ENCODE measurements around the gene HYAL1. TPM values are rescaled to one million over a fixed set of nuclear protein-coding genes. Genes with fewer than 3 reads are reported as not detected.
A peak's percentile ranks its signal among the peaks of the same experiment; 100 is the strongest.

The HYAL1 gene
- total and polyA plus RNA-seq, 2 donors = 0.09 to 1.8 TPM

DNA sequence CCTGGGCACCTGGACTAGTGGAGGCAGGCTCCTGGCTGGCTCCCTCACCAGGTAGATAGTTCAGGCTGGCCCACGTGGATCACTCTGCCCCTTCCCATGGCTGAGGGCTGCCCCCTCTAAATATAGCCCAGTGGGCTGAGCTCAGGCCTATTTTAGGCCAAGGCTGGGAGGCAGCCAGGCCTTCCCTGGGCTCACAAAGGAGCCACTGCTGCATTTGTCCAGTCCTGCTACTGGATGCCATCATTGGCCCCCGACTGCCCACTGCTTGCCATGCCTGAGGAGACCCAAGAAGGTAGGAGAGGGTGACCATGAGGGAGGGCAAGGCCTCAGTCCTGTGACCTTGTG lies 24.5 kb downstream of the HYAL1 start, which contains the start of gene LSMEM2:
Gene LSMEM2 (plus strand): TSS at position 208 of the 345 bp plus-strand sequence. CDS start 27 bp downstream, at position 235.
- 84% methylated on average over 2 of the region's 2 CpGs for WGBS

DNA sequence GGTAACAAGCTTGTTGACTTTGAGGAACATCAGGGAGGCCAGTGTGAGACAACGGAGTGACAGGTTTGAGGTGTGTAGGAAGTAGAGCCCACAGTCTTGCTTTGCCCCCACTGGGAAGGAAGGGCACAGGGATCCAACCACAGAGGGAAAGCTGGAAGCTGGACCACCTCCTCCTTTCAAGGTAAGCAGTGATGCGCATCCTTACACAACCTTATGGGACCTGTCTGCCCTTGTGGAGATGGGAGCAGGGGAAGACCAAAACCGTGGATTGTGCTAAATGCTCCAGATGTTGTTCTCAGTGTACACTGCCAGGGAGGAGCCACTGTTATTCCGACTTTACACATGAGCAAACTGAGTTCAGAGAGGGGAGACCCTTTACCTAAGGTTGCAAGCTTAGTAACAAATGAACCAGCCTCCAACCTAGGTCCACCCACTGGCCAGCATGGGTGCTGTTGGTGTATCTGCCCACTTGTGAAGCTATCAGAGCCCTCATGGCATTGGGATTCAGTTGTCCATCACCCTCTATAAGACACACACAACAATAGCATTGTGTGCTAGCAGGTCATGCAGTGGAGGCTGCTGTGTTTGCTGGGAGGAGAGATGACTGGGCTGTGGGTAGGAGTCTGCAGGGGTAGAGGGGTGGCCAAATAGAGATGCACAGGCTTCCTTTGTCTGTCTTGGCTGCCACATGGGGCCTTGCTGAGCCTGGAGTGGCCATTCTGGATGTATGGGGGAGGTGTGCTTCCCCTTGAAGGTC lies 25.1 kb downstream of the HYAL1 start:
- no peak for DNase-seq (ENCODE audit: low read depth in 6 of 9, low spot score in 9 of 9)
- H3K27me3 ChIP-seq (ENCODE audit: control insufficient read depth in 2 of 2, insufficient read depth in 1 of 2, low read length in 1 of 2) = peaks cover 45 to 63% of the 10 kb centered on the region in 2 donors
- WGBS = 95% methylated on average over 4 of the region's 4 CpGs
- peaks cover 0 to 19% of the 10 kb centered on the region in 2 donors for H3K9me3 ChIP-seq (ENCODE audit: control insufficient read depth in 2 of 2, insufficient read depth in 1 of 2, low read length in 1 of 2)
- no peaks in the 10 kb centered on the region for H3K36me3 ChIP-seq (ENCODE audit: control insufficient read depth in 2 of 2, insufficient read depth in 2 of 2, low read length in 1 of 2)
- no peak overlapping the region for H3K4me3 ChIP-seq (ENCODE audit: low read length in 2 of 2)
- peaks cover 0 to 14% of the 10 kb centered on the region in 2 donors for H3K4me1 ChIP-seq (ENCODE audit: control insufficient read depth in 2 of 2, insufficient read depth in 2 of 2, low read length in 2 of 2)
- no peak overlapping the region for H3K27ac ChIP-seq (ENCODE audit: low read depth in 1 of 2, low read length in 1 of 2)

More for the DNA sequence above, 24.5 kb downstream of the HYAL1 start, which contains the start of gene LSMEM2:
- H3K27ac ChIP-seq (ENCODE audit: low read depth in 1 of 2, low read length in 1 of 2) = no peak within 1 kb of the TSS
- no peak for DNase-seq (ENCODE audit: low read depth in 6 of 9, low spot score in 9 of 9)
- H3K9me3 ChIP-seq (ENCODE audit: control insufficient read depth in 2 of 2, insufficient read depth in 1 of 2, low read length in 1 of 2) = peaks cover 0 to 18% of the 10 kb centered on the region in 2 donors
- no peaks in the 10 kb centered on the region for H3K36me3 ChIP-seq (ENCODE audit: control insufficient read depth in 2 of 2, insufficient read depth in 2 of 2, low read length in 1 of 2)
- peaks cover 39 to 57% of the 10 kb centered on the region in 2 donors for H3K27me3 ChIP-seq (ENCODE audit: control insufficient read depth in 2 of 2, insufficient read depth in 1 of 2, low read length in 1 of 2)
- H3K4me3 ChIP-seq (ENCODE audit: low read length in 2 of 2) = no peak within 1 kb of the TSS
- H3K4me1 ChIP-seq (ENCODE audit: control insufficient read depth in 2 of 2, insufficient read depth in 2 of 2, low read length in 2 of 2) = peaks cover 0 to 12% of the 10 kb centered on the region in 2 donors

DNA sequence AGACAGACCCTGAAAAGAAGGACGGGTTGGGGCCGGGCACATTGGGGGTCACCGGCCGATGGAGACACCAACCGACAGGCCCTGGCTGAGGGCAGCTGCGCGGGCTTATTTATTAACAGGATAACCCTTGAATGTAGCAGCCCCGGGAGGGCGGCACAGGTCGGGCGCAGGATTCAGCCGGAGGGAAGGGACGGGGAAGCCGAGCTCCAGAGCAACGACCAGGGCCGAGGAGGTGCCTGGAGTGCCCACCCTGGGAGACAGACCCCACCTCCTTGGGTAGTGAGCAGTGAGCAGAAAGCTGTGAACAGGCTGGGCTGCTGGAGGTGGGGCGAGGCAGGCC lies 26.6 kb downstream of the HYAL1 start:
- Histone ChIP-seq H3K27me3 (ENCODE audit: control insufficient read depth in 2 of 2, insufficient read depth in 1 of 2, low read length in 1 of 2) (peaks cover 48 to 74% of the 10 kb centered on the region in 2 donors), H3K27ac (ENCODE audit: low read depth in 1 of 2, low read length in 1 of 2) (no peak overlapping the region), H3K9me3 (ENCODE audit: control insufficient read depth in 2 of 2, insufficient read depth in 1 of 2, low read length in 1 of 2) (peaks cover 0 to 23% of the 10 kb centered on the region in 2 donors), H3K4me3 (ENCODE audit: low read length in 2 of 2) (no peak overlapping the region), H3K4me1 (ENCODE audit: control insufficient read depth in 2 of 2, insufficient read depth in 2 of 2, low read length in 2 of 2) (peaks cover 0 to 20% of the 10 kb centered on the region in 2 donors), H3K36me3 (ENCODE audit: control insufficient read depth in 2 of 2, insufficient read depth in 2 of 2, low read length in 1 of 2) (no peaks in the 10 kb centered on the region)
- WGBS = 73% methylated on average over 17 of the region's 17 CpGs
- no peak for DNase-seq (ENCODE audit: low read depth in 6 of 9, low spot score in 9 of 9)

DNA sequence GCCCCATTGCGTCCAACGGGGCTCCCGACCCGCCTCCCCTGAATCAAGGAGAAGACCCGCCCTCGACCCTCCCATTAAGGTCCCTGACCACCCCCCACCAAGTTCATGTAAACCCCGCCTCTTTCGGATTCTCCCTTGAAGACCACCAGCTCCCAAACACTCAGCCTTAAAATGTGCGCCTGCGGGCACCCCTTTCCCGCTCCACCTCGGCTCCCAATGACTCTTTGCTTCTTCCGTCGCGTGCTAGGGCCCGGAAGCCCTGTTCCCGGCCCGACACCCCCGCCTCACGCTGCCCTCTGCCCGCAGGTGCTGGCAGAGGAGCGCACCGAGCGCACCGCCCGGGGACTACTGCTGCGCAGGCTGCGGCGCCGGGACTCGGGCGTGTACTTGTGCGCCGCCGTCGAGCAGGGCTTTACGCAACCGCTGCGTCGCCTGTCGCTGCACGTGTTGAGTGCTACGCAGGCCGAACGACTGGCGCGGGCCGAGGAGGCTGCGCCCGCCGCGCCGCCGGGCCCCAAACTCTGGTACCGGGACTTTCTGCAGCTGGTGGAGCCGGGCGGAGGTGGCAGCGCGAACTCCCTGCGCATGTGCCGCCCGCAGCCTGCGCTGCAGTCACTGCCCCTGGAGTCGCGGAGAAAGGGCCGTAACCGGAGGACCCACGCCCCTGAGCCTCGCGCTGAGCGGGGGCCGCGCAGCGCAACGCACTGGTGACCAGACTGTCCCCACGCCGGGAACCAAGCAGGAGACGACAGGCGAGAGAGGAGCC lies 27.2 kb downstream of the HYAL1 start:
- Histone ChIP-seq H3K27me3 (ENCODE audit: control insufficient read depth in 2 of 2, insufficient read depth in 1 of 2, low read length in 1 of 2) (peaks cover 48 to 75% of the 10 kb centered on the region in 2 donors), H3K27ac (ENCODE audit: low read depth in 1 of 2, low read length in 1 of 2) (no peak overlapping the region), H3K36me3 (ENCODE audit: control insufficient read depth in 2 of 2, insufficient read depth in 2 of 2, low read length in 1 of 2) (no peaks in the 10 kb centered on the region), H3K9me3 (ENCODE audit: control insufficient read depth in 2 of 2, insufficient read depth in 1 of 2, low read length in 1 of 2) (peaks cover 0 to 23% of the 10 kb centered on the region in 2 donors), H3K4me1 (ENCODE audit: control insufficient read depth in 2 of 2, insufficient read depth in 2 of 2, low read length in 2 of 2) (peaks cover 0 to 20% of the 10 kb centered on the region in 2 donors), H3K4me3 (ENCODE audit: low read length in 2 of 2) (peak overlapping the region in 1 of 2 donors; percentile 14)
- 13% methylated on average over 79 of the region's 79 CpGs for WGBS
- DNase-seq (ENCODE audit: low read depth in 6 of 9, low spot score in 9 of 9) = peak in 2 of 9 donors; percentile 26 to 45

DNA sequence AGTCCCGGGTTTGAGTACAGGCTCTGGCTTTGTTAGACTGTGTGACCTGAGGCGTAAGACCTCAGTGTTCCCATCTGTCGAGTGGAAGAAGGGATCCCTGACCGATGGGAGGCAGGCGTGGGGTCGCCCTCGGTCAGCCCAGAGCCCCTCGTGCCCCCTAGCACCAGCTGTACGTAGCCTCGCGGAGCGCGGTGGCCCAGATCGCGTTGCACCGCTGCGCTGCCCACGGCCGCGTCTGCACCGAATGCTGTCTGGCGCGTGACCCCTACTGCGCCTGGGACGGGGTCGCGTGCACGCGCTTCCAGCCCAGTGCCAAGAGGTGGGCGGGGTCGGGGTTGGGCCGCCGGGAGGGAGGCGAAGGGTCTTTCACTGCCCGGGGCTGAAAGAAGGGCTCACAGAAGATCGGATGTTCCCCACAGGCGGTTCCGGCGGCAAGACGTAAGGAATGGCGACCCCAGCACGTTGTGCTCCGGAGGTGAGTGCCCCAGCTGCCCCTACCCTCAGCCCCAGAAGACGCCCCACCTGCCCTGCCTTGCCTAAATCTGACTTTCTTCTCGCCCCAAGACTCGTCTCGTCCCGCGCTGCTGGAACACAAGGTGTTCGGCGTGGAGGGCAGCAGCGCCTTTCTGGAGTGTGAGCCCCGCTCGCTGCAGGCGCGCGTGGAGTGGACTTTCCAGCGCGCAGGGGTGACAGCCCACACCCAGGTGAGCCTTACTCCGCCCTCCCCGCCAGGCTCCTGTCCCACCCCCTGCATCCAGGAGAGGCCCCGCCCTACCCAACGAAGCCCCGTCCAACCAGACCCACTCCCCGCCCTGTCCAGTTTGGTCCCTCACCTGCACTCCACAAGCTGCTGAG lies 28.0 kb downstream of the HYAL1 start:
- H3K4me3 ChIP-seq (ENCODE audit: low read length in 2 of 2) = no peak overlapping the region
- whole genome bisulfite sequencing = 8% methylated on average over 65 of the region's 65 CpGs
- H3K9me3 ChIP-seq (ENCODE audit: control insufficient read depth in 2 of 2, insufficient read depth in 1 of 2, low read length in 1 of 2) = peaks cover 0 to 23% of the 10 kb centered on the region in 2 donors
- no peak overlapping the region for H3K27ac ChIP-seq (ENCODE audit: low read depth in 1 of 2, low read length in 1 of 2)
- peaks cover 0 to 20% of the 10 kb centered on the region in 2 donors for H3K4me1 ChIP-seq (ENCODE audit: control insufficient read depth in 2 of 2, insufficient read depth in 2 of 2, low read length in 2 of 2)
- H3K27me3 ChIP-seq (ENCODE audit: control insufficient read depth in 2 of 2, insufficient read depth in 1 of 2, low read length in 1 of 2) = peaks cover 48 to 77% of the 10 kb centered on the region in 2 donors
- no peaks in the 10 kb centered on the region for H3K36me3 ChIP-seq (ENCODE audit: control insufficient read depth in 2 of 2, insufficient read depth in 2 of 2, low read length in 1 of 2)
- DNase-seq (ENCODE audit: low read depth in 6 of 9, low spot score in 9 of 9) = no peak

DNA sequence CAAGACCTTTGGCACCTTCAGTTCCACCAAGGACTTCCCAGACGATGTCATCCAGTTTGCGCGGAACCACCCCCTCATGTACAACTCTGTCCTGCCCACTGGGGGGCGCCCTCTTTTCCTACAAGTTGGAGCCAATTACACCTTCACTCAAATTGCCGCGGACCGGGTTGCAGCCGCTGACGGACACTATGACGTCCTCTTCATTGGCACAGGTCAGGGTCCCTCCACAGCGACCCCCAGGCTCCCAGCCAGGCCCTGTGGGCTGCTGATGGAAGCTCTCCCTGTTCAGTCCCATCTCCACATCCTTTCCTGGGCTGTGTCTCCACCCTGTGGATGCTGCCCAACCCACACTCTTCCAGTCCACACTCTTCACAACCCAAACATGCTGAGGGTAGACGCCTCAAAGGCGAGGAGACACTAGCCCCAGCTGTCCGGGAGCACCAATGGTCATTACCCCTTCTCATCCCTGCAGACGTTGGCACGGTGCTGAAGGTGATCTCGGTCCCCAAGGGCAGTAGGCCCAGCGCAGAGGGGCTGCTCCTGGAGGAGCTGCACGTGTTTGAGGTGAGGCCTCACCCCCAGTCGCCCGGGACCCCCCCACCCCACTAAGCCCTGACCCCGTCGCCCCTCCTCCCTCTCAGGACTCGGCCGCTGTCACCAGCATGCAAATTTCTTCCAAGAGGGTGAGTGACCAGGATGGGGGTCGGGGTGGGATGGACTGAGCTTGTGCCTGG lies 28.8 kb downstream of the HYAL1 start:
- Histone ChIP-seq H3K36me3 (ENCODE audit: control insufficient read depth in 2 of 2, insufficient read depth in 2 of 2, low read length in 1 of 2) (no peaks in the 10 kb centered on the region), H3K9me3 (ENCODE audit: control insufficient read depth in 2 of 2, insufficient read depth in 1 of 2, low read length in 1 of 2) (peaks cover 0 to 23% of the 10 kb centered on the region in 2 donors), H3K27ac (ENCODE audit: low read depth in 1 of 2, low read length in 1 of 2) (no peak overlapping the region), H3K4me1 (ENCODE audit: control insufficient read depth in 2 of 2, insufficient read depth in 2 of 2, low read length in 2 of 2) (peaks cover 0 to 20% of the 10 kb centered on the region in 2 donors), H3K4me3 (ENCODE audit: low read length in 2 of 2) (no peak overlapping the region), H3K27me3 (ENCODE audit: control insufficient read depth in 2 of 2, insufficient read depth in 1 of 2, low read length in 1 of 2) (peaks cover 48 to 85% of the 10 kb centered on the region in 2 donors)
- DNase-seq (ENCODE audit: low read depth in 6 of 9, low spot score in 9 of 9) = peak in 2 of 9 donors; percentile 62 to 67
- WGBS = 11% methylated on average over 26 of the region's 26 CpGs

DNA sequence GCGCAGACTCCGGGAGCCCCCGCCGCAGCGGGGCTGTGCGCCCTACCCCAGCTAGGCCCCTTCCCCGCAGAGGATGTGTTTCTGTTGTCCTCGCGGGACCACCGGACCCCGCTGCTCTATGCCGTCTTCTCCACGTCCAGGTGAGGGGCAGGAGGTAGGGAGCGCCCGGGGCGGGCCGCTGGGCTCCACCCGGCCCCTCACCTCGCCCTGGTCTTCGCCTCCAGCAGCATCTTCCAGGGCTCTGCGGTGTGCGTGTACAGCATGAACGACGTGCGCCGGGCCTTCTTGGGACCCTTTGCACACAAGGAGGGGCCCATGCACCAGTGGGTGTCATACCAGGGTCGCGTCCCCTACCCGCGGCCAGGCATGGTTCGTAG lies 29.7 kb downstream of the HYAL1 start:
- H3K27ac ChIP-seq (ENCODE audit: low read depth in 1 of 2, low read length in 1 of 2) = no peak overlapping the region
- H3K27me3 ChIP-seq (ENCODE audit: control insufficient read depth in 2 of 2, insufficient read depth in 1 of 2, low read length in 1 of 2) = peaks cover 50 to 85% of the 10 kb centered on the region in 2 donors
- H3K36me3 ChIP-seq (ENCODE audit: control insufficient read depth in 2 of 2, insufficient read depth in 2 of 2, low read length in 1 of 2) = no peaks in the 10 kb centered on the region
- peaks cover 0 to 23% of the 10 kb centered on the region in 2 donors for H3K9me3 ChIP-seq (ENCODE audit: control insufficient read depth in 2 of 2, insufficient read depth in 1 of 2, low read length in 1 of 2)
- peaks cover 0 to 20% of the 10 kb centered on the region in 2 donors for H3K4me1 ChIP-seq (ENCODE audit: control insufficient read depth in 2 of 2, insufficient read depth in 2 of 2, low read length in 2 of 2)
- H3K4me3 ChIP-seq (ENCODE audit: low read length in 2 of 2) = no peak overlapping the region
- DNase-seq (ENCODE audit: low read depth in 6 of 9, low spot score in 9 of 9) = no peak
- WGBS = 40% methylated on average over 31 of the region's 31 CpGs

DNA sequence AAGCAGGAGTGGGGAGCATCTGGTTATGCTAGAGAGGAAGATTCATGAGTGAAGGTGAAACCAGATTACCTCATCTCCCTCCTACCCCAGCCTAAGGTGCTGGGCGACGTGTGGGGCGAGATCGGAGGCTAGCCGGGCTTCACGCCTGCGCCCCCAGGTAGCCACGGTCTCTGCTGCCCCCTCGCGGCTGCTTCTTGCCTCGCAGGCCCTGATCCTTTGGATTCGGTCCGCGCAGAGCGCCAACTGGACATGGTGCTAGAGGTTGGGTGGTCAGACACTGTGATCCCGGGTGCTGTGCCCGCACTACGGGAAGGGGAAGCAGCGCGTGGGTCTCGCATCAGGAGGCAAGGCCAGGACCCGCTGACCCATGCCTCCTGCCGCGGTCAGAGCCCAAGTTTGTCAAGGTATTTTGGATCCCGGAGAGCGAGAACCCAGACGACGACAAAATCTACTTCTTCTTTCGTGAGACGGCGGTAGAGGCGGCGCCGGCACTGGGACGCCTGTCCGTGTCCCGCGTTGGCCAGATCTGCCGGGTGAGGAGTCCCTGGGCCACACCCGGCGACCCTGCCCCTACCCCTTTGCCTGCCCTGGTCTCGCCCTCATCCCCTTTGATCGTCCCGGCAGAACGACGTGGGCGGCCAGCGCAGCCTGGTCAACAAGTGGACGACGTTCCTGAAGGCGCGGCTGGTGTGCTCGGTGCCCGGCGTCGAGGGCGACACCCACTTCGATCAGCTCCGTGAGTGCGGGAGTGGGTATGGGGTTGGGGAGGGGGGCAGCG lies 30.3 kb downstream of the HYAL1 start:
- peak in 7 of 9 donors; percentile 39 to 85 (median 73) for DNase-seq (ENCODE audit: low read depth in 6 of 9, low spot score in 9 of 9)
- 5% methylated on average over 61 of the region's 61 CpGs for WGBS
- H3K27ac ChIP-seq (ENCODE audit: low read depth in 1 of 2, low read length in 1 of 2) = no peak overlapping the region
- H3K9me3 ChIP-seq (ENCODE audit: control insufficient read depth in 2 of 2, insufficient read depth in 1 of 2, low read length in 1 of 2) = peaks cover 0 to 23% of the 10 kb centered on the region in 2 donors
- peaks cover 0 to 20% of the 10 kb centered on the region in 2 donors for H3K4me1 ChIP-seq (ENCODE audit: control insufficient read depth in 2 of 2, insufficient read depth in 2 of 2, low read length in 2 of 2)
- peaks cover 50 to 85% of the 10 kb centered on the region in 2 donors for H3K27me3 ChIP-seq (ENCODE audit: control insufficient read depth in 2 of 2, insufficient read depth in 1 of 2, low read length in 1 of 2)
- no peak overlapping the region for H3K4me3 ChIP-seq (ENCODE audit: low read length in 2 of 2)
- H3K36me3 ChIP-seq (ENCODE audit: control insufficient read depth in 2 of 2, insufficient read depth in 2 of 2, low read length in 1 of 2) = no peaks in the 10 kb centered on the region

All from thymus (tissue), 11 donors.